Liver (tissue), 9 donors: Measurements from ENCODE around the gene SLC5A1. TPM values are rescaled to one million over a fixed set of nuclear protein-coding genes. Genes with fewer than 3 reads are reported as not detected.

Experiments
- DNase-seq: peaks from one replicate; pipeline ENCODE4 v3.0.0-alpha.2; 2017; ENCODE audit warnings: low spot score
- H3K27ac ChIP-seq, 2 donors: one replicate each; pipeline ENCODE4 v1.7.0; 2013; ENCODE audit warnings: inconsistent platforms in 2 of 2, low read length in 2 of 2, control low read depth in 1 of 2, low read depth in 1 of 2, mild to moderate bottlenecking in 1 of 2
- H3K27me3 ChIP-seq, 4 donors: one replicate each; pipeline versions ENCODE4 v1.6.1 to v1.7.0; 2013; ENCODE audit warnings: low read length in 3 of 4, inconsistent platforms in 1 of 4, mild to moderate bottlenecking in 1 of 4, moderate library complexity in 1 of 4; ENCODE audit not compliant: control insufficient read depth in 4 of 4, insufficient read depth in 4 of 4
- H3K36me3 ChIP-seq, 4 donors: one replicate each; pipeline versions ENCODE4 v1.6.1 to v1.7.0; 2013; ENCODE audit warnings: low read length in 3 of 4, mild to moderate bottlenecking in 3 of 4, low read depth in 1 of 4, moderate library complexity in 1 of 4; ENCODE audit not compliant: control insufficient read depth in 4 of 4, insufficient read depth in 3 of 4
- H3K4me1 ChIP-seq, 4 donors: one replicate each; pipeline versions ENCODE4 v1.6.1 to v1.7.0; 2013; ENCODE audit warnings: low read length in 3 of 4, mild to moderate bottlenecking in 3 of 4, moderate library complexity in 1 of 4; ENCODE audit not compliant: control insufficient read depth in 4 of 4, insufficient read depth in 4 of 4
- H3K4me3 ChIP-seq, 3 donors: one replicate each; pipeline versions ENCODE4 v1.6.1 to v1.7.0; 2013; ENCODE audit warnings: low read length in 3 of 3, control low read depth in 1 of 3, low read depth in 1 of 3, mild to moderate bottlenecking in 1 of 3
- H3K9ac ChIP-seq, 2 donors: one replicate each; pipeline ENCODE4 v1.7.0; 2013; ENCODE audit warnings: low read length in 2 of 2, mild to moderate bottlenecking in 2 of 2, moderate library complexity in 2 of 2, control low read depth in 1 of 2, low read depth in 1 of 2
- H3K9me3 ChIP-seq, 4 donors: one replicate each; pipeline versions ENCODE4 v1.6.1 to v1.7.0; 2013; ENCODE audit warnings: low read length in 3 of 4; ENCODE audit not compliant: control insufficient read depth in 4 of 4
- ATF3 ChIP-seq: IDR thresholded peaks from 2 replicates; pipeline ENCODE4 v1.6.1; 2016; ENCODE audit warnings: antibody characterized with exemption
- CTCF ChIP-seq: fragments of 150-350 bp; IDR thresholded peaks from 2 replicates; pipeline ENCODE4 v1.5.1; 2017; ENCODE audit warnings: improper control_type of control experiment, low read depth, low read length; ENCODE audit not compliant: missing input control
- EGR1 ChIP-seq, 2 donors: IDR thresholded peaks; 2 replicates each; pipeline ENCODE4 v1.6.1; 2016 to 2018; ENCODE audit warnings: antibody characterized with exemption in 2 of 2, low read depth in 2 of 2
- FOXA2 ChIP-seq: IDR thresholded peaks from 2 replicates; pipeline ENCODE4 v1.6.1; 2016; ENCODE audit warnings: antibody characterized with exemption
- GABPA ChIP-seq, 2 donors: IDR thresholded peaks in 1 of 2; conservative IDR thresholded peaks in 1 of 2; 2 replicates each; pipeline ENCODE4 v1.6.1; 2016; ENCODE audit warnings: antibody characterized with exemption in 2 of 2, mild to moderate bottlenecking in 1 of 2, moderate library complexity in 1 of 2
- HNF4A ChIP-seq, 2 donors: conservative IDR thresholded peaks; 2 replicates each; pipeline ENCODE4 v1.6.1; 2016; ENCODE audit warnings: antibody characterized with exemption in 2 of 2, mild to moderate bottlenecking in 2 of 2
- HNF4G ChIP-seq: IDR thresholded peaks from 2 replicates; pipeline ENCODE4 v1.6.1; 2016; ENCODE audit warnings: antibody characterized with exemption
- JUND ChIP-seq, 2 donors: IDR thresholded peaks; 2 replicates each; pipeline ENCODE4 v1.6.1; 2016; ENCODE audit warnings: antibody characterized with exemption in 2 of 2
- NR2F2 ChIP-seq: IDR thresholded peaks from 2 replicates; pipeline ENCODE4 v1.6.1; 2016; ENCODE audit warnings: antibody characterized with exemption
- RAD21 ChIP-seq, 2 donors: IDR thresholded peaks; 2 replicates each; pipeline ENCODE4 v1.6.1; 2016; ENCODE audit warnings: antibody characterized with exemption in 2 of 2, mild to moderate bottlenecking in 2 of 2
- RXRA ChIP-seq, 2 donors: IDR thresholded peaks; 2 replicates each; pipeline ENCODE4 v1.6.1; 2017 to 2018; ENCODE audit warnings: antibody characterized with exemption in 2 of 2, mild to moderate bottlenecking in 1 of 2
- TAF1 ChIP-seq: conservative IDR thresholded peaks from 2 replicates; pipeline ENCODE4 v1.6.1; 2016; ENCODE audit warnings: antibody characterized with exemption, mild to moderate bottlenecking
- YY1 ChIP-seq: IDR thresholded peaks from 2 replicates; pipeline ENCODE4 v1.6.1; 2016; ENCODE audit warnings: antibody characterized with exemption, mild to moderate bottlenecking
- WGBS: extraction: QIAGEN DNeasy Blood & Tissue Kit; methylation state at CpG from one replicate; pipeline ENCODE4 v1.1.7; 2013; 5-methylcytosine and 5-hydroxymethylcytosine counted together
- polyA plus RNA-seq, 2 donors: library from polyadenylated mRNA; stranded (reverse) in 1 of 2; unstranded in 1 of 2; fragments of 200-250 nt in 1 of 2; fragments of >200 nt in 1 of 2; fragmentation: Nextera tagmentation in 1 of 2; extraction: Ambion mirVana in 1 of 2; gene quantifications; one replicate each; pipeline versions ENCODE4 v1.2.1 to v1.2.3, GENCODE V29; 2013 to 2015
- total RNA-seq, 2 donors: library from RNA; depleted of rRNA; stranded (reverse); fragments of >200 nt; gene quantifications; one replicate each; pipeline ENCODE4 v1.2.3, GENCODE V29; 2014
- TF ChIP-seq, protein P1 (sequence below): IDR thresholded peaks from 2 replicates; pipeline ENCODE4 v1.6.1; 2016; ENCODE audit warnings: antibody characterized with exemption
- donor health status: healthy.
- donor health status: healthy.
- donor health status: healthy.
- donor health status: healthy.
- donor health status: healthy.

The SLC5A1 gene
- total and polyA plus RNA-seq, 4 donors: under 0.01 to 6.4 (median 2.5) TPM

GRCh38 chr22:32079130-32080089 lies 36.3 kb downstream of the SLC5A1 start:
- 23% methylated on average over 7 of the region's 7 CpGs for WGBS

GRCh38 chr22:32080904-32081303 lies 37.8 kb downstream of the SLC5A1 start:
- Histone ChIP-seq H3K36me3 (no peaks in the 10 kb centered on the region), H3K9me3 (no peaks in the 10 kb centered on the region), H3K4me3 (no peak overlapping the region), H3K27ac (no peak overlapping the region), H3K4me1 (peaks cover 0 to 25% (median 15%) of the 10 kb centered on the region in 4 donors), H3K9ac (no peak overlapping the region), H3K27me3 (no peaks in the 10 kb centered on the region)
- 88% methylated on average over 4 of the region's 4 CpGs for WGBS
- TF ChIP-seq RXRA (IDR thresholded peaks at IDR 0.05): no peak
- no peak for TF ChIP-seq NR2F2
- no peak for TF ChIP-seq JUND (IDR thresholded peaks at IDR 0.05)
- peak; percentile 84 to 88 for TF ChIP-seq RAD21 (IDR thresholded peaks at IDR 0.05)
- no peak for TF ChIP-seq YY1
- TF ChIP-seq, protein P1, sequence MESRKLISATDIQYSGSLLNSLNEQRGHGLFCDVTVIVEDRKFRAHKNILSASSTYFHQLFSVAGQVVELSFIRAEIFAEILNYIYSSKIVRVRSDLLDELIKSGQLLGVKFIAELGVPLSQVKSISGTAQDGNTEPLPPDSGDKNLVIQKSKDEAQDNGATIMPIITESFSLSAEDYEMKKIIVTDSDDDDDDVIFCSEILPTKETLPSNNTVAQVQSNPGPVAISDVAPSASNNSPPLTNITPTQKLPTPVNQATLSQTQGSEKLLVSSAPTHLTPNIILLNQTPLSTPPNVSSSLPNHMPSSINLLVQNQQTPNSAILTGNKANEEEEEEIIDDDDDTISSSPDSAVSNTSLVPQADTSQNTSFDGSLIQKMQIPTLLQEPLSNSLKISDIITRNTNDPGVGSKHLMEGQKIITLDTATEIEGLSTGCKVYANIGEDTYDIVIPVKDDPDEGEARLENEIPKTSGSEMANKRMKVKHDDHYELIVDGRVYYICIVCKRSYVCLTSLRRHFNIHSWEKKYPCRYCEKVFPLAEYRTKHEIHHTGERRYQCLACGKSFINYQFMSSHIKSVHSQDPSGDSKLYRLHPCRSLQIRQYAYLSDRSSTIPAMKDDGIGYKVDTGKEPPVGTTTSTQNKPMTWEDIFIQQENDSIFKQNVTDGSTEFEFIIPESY: no peak
- peak; percentile 82 for TF ChIP-seq CTCF
- TF ChIP-seq FOXA2: no peak
- TF ChIP-seq GABPA (IDR thresholded peaks at IDR 0.05 in 1 of 2, conservative IDR thresholded peaks at IDR 0.05 in 1 of 2): no peak
- no peak for DNase-seq

More at GRCh38 chr22:32079130-32080089, 36.3 kb downstream of the SLC5A1 start:
- H3K36me3 ChIP-seq: no peaks in the 10 kb centered on the region
- TF ChIP-seq ATF3 (no peak), RAD21 (IDR thresholded peaks at IDR 0.05) (no peak), FOXA2 (peak; percentile 66), TAF1 (no peak), YY1 (peak; percentile 46), NR2F2 (no peak), RXRA (IDR thresholded peaks at IDR 0.05) (peak in 1 of 2 donors; percentile 48), CTCF (no peak), HNF4G (no peak), HNF4A (conservative IDR thresholded peaks at IDR 0.05) (peak in 1 of 2 donors; percentile 33), JUND (IDR thresholded peaks at IDR 0.05) (peak in 1 of 2 donors; percentile 32), EGR1 (IDR thresholded peaks at IDR 0.05; ENCODE audit: low read depth in 2 of 2) (no peak)
- TF ChIP-seq, protein P1: peak; percentile 27
- H3K9me3 ChIP-seq: no peaks in the 10 kb centered on the region
- H3K9ac ChIP-seq: no peak overlapping the region
- no peak for DNase-seq
- H3K4me1 ChIP-seq: peaks cover 0 to 25% (median 15%) of the 10 kb centered on the region in 4 donors
- H3K4me3 ChIP-seq: no peak overlapping the region
- H3K27ac ChIP-seq: peak overlapping the region; percentile 33 to 34
- no peaks in the 10 kb centered on the region for H3K27me3 ChIP-seq
